Esophagus mucosa (tissue), 1 donor: ENCODE results near the gene DLX6. TPM values are rescaled to one million over a fixed set of nuclear protein-coding genes. Genes with fewer than 3 reads are reported as not detected.

Source experiments
- ATAC-seq: fragments of 200-7000 bp; cut with Tn5 transposase; one replicate; pipeline ENCODE4 v1.9.1; 2020
- total RNA-seq: library from RNA; stranded (reverse); gene quantifications from one replicate; pipeline ENCODE4 v1.2.4, GENCODE V29; 2023
- donor health status: DM: yes; HTN: yes; CAD: no.

The DLX6 gene
- total RNA-seq, 1 donor from 2014 or later, result not detected

- no peak for ATAC-seq
Measured at GRCh38 chr7:97011536-97012364, 6.4 kb downstream of the DLX6 start.

GRCh38 chr7:97012365-97013133, 7.2 kb downstream of the DLX6 start:
- ATAC-seq, result no peak

DNA sequence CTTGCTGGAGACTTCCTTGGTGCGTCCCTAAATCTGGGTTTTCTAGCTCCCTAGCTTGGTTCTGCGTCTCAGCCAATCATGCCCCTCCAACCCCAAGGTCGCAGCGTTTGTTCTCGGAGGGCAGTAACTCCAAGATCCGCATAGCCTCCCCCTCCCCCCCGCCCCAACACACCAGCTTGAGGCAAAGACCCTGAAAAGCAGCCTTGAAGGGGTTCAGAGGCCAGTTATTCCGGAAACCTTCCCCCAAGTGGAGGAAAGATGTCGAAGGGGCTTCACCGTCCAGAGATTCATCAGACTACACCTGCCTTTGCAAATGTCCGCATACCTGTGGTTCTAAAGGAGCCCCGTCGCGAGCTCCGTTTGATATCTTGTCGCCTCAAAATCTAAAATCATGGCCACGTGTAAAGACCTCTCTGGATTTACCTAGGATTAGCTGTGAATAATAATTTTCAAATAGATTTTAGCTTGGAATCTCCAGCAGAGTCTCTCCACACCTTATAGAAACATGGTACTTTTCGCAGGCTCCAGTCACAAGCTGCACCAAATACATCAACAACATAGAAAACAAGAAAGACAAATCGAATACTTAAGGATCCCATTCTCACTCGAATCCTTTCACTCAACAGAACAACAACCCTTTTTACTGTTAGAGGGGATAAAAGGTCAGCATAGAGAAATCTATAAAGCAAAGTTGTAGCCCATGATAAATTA, 7.9 kb downstream of the DLX6 start:
- no peak for ATAC-seq

GRCh38 chr7:97013845-97014134, 8.4 kb downstream of the DLX6 start:
- ATAC-seq, result no peak

DNA sequence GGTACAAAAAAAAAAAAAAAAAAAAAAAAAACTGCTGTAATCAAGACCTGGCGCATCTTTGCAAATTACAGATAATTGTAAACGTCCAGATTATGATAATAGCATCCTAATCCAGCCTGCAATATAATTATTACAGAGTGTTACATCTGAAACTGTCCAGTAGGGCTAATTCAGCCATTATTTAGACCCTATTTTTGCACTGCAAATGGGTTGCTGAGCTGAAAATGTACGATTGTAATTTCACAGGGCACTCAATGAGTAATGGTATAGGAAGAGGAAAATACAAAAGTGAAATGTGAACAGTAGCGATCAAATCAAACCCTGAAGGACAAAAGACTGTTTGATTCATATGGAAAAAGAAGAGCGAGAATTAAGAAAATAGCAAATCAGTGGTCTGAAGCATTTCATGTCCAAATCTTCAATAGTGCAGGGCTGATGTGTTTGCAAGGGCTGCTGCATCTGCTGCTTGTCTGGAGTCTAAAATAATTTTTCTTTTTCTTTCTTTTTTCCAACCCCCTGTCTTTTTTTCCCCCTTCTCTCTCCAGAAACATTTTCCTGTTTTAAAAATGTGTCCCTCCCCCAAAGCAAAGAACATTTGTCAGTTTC, 8.9 kb downstream of the DLX6 start:
- ATAC-seq, result no peak

- no peak for ATAC-seq
Measured at GRCh38 chr7:97015279-97015678, 9.9 kb downstream of the DLX6 start.

- no peak for ATAC-seq
Measured at GRCh38 chr7:97015756-97016380, 10.5 kb downstream of the DLX6 start.

DNA sequence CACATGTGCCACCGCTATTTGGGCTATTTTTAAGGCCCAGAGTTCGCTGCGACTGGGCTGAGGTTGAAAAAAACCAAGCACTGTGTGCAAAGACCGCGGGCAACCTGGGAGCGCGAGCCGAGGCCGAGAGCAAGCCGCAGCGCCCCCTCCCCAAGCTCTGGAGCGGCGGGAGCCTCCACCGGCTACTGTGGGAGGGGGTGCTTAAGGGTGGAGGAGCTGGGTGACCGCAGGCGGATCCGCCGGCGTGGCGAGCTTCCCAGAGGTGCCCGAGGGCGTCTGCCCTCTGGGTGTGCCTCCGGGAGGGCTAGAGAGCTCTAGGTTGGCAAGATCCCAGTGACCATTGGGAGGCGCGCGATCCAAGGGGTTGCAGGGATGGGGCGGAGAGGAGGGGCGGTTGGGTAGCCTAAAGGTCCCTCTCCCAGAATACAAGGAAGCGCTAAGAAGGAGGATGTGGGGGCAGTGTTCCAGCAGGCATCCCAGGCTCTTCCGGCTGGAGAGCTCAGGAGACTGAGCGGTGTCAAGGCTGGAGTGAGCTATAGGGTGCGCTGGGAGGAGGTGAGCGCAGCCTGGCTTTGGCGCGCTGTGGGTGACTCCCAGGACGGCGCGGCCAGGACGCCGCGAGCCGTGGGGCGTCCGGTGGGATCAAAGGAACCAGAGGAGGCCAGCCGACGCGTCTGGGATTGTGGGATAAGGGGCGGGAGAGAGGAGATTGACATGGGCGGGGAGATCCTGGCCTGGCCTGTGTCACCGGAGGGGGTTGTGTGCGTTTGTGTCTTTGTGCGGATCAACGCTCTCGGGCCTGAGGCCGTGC, 11.2 kb downstream of the DLX6 start:
- ATAC-seq, result peak; percentile 68

DNA sequence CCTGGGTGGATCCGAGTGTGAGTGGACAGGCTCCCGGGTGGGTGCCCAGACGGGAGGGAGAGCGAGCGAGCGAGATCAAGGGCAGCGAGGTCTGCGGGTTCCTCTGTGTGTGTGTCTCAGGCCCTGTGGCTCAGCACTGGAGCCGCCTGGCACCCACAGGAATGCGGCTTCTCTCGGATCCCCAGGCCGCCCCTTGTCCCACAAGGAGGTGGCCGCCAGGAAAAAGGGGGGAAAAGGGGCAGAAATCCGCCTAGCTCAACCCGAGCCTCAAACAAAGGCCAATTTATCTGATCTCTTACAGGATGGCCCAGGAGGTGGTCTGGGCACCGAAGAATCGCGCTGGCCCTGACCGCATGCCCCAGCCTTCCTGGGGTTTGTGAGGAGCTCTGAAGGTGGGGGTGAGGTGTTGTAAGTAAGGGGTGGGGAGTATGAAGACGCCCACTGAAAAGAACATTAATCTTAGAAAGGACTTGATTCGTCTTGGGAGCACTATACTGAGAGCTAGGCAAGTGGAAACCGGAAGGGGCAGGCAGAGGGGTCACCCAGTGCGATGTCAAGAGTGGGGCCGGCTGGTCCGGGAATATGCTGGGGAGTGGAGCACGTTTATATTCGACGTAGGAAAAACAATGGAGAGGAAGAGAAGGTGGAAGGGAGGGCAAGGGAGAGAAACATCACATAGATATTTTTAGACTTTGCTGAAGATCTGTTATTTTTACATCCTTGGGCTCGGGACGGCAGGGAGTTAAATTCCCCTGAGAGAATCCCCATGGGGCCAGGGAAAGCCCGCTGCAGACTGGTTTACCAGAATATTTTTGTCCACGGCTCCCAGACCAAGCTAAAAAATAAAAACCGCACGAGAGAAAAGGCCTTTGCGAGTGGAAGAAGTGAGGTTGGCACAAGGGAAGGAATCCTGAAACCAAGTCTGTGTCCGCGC, 12.1 kb downstream of the DLX6 start:
- ATAC-seq, result no peak

- no peak for ATAC-seq
Measured at GRCh38 chr7:97018126-97018601, 12.8 kb downstream of the DLX6 start.

DNA sequence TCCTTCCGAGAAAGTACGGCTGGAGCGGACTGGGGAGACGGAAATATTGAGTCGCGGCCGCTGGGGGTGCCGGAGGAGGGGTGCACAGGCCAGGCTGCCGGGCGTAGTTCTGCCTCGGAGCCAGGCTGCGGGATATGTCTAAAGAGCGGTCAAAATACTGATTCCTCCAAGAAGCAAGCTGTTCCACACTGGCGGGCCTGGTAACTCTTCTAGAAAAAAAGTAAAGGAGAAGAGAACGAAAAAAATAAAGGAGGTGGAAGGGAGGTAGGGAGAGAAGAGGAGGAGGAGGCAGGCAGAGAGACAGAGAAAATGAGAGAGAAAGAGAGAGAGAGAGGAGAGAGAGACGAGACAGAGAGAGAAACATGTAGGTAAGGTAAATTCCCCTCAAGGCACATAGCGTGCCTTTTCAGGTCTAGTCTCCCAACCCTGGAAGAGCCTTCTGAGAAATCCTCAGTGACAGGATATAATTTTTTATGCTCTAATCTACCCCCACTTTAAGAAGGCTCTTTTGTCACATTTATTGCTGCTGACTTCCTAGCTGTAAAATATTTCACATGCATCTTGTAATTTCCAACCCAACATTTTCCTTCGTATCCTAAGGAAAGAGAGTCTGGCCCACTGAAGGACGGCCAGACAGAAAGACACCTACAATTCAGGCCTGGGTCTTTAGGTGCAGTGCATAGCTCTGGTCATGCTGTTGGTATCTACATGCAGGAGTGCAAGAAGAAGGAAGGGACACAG, 13.6 kb downstream of the DLX6 start:
- no peak for ATAC-seq

DNA sequence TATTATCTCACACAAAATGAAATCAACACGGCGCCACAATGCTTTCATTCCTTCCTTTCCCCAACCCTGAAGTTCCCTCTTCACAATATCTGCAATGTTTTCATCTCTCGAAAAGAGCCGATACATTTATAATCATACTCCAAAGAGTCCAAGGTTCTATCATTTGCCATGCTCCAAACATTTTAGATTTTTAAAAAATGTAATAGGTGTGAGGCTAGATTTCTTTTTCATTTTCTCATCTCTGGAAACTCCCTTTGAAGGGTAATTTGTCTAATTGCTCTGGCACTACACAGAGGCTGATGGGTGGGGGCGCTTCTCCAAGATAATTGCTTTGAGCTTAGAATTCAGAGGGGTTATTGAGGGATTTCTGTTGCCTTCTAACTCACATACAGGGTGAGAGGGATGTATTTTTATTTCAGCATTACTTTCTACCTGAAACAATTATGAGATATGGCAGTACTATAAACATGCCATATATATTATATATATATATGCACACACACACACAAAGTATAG, 14.4 kb downstream of the DLX6 start:
- no peak for ATAC-seq

DNA sequence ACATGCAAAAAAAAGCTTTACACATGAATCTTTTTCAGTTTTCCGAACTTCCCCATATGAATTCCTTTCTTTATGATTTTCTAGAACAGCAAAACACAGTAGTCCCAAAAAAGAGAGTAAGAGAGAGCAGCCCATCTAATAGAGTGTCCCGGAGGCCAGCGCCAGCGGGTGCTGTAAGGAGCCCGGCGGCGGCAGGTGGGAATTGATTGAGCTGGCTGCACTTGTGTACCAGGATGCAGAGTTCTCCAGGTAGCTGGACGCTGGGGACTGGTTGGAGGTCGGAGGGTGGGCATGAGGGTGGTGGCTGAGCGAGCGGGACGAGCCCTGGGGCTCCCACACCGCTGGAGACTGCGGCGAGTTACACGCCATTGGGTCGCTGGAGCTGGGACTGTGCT, 15.2 kb downstream of the DLX6 start:
- ATAC-seq, result no peak

GRCh38 chr7:97020996-97021746, 15.8 kb downstream of the DLX6 start:
- no peak for ATAC-seq

DNA sequence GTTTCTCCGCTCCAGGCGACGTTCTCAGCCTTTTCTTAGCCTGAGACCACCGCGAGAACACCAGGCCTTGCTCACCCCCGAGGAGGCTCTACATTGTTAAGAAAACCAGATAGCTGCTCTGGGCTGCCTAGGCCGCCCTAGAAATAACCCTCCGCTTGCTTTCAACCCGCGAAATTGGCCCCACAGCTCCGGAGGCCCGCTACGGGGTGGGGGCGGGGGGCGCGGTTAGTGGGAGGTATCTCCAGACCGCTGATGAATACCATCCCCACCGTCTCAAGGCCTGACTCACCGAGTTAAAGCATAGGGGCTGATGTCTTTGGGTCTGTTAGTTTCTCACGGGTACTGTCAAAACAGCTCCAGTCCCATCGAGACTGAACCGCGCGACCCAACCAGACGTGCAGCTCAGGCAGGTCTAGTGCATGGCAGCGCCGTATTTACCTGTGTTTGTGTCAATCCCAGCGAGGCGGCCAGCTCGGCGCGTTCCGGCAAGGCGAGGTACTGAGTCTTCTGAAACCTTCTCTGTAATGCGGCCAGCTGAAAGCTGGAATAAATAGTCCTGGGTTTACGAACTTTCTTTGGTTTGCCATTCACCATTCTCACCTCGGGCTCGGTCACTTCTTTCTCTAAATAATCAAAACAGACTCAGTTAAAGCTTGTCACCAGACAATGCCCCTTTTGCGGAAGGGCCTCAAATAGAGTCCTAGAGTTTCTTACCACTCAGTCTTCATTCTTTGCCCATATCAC, 16.6 kb downstream of the DLX6 start:
- no peak for ATAC-seq

GRCh38 chr7:97022491-97023306, 17.3 kb downstream of the DLX6 start:
- no peak for ATAC-seq
